Heart left ventricle (tissue), 13 donors: ENCODE results near the gene NETO2.
"Not testable (repeated sequence)": the region's sequence is repeated elsewhere in the genome, so short reads cannot be mapped to it uniquely, and the experiment has no call there.

ENCODE experiments used
- CTCF ChIP-seq, 12 donors: fragments of 200-600 bp; sonication (generic) in 4 of 12; IDR thresholded peaks; one replicate each; pipeline versions ENCODE4 v1.5.0 to v1.8.0; 2018 to 2022; ENCODE audit warnings: antibody characterized with exemption in 12 of 12, mild to moderate bottlenecking in 5 of 12
- POLR2A ChIP-seq, 2 donors: fragments of 450-650 bp; IDR thresholded peaks; one replicate each; pipeline ENCODE4 v1.6.1; 2017; ENCODE audit warnings: antibody characterized with exemption in 2 of 2, mild to moderate bottlenecking in 2 of 2, moderate library complexity in 2 of 2
- donor health status: ischemic (EF 13 %, LVEDD 7.1; RV severe dilation, severe dysfunction).
- donor health status: DM: no; HTN: yes; CAD: no.
- donor health status: DM: no; HTN: no; CAD: no.
- donor health status: ischemic (EF 25% LVEDD 6.9; RV normal size, moderate dysfunction).
- donor health status: ischemic (EF 25% LVEDD 5.7; RV mildly dilated, moderate dysfunction).
- donor health status: ischemic (EF 35%, LVEDD 5.7; RV mildly dilated, moderate dysfunction).
- donor health status: nonischemic (EF 11% LVEDD 7.7; RV severe dilation, severe dysfunction).
- donor health status: DM: yes; HTN: yes; CAD: no.
- donor health status: PGD.
- donor health status: ischemic (EF 29% LVEDD 5.4; RV normal size, mild dysfunction).
- donor health status: nonischemic (EF 23%, LVEDD 6.1; RV moderate dilation, normal function).

GRCh38 chr16:47181066-47181465, 37.3 kb upstream of the NETO2 start:
- not testable (repeated sequence) for TF ChIP-seq CTCF, POLR2A (IDR thresholded peaks at IDR 0.05)
